WTC11 (cell line): Measurements from ENCODE around the gene MLXIPL. TPM values are rescaled to one million over a fixed set of nuclear protein-coding genes. Genes with fewer than 3 reads are reported as not detected.

Source experiments
- ATAC-seq: fragments of 200-7000 bp; cut with Tn5 transposase; 2 replicates; pipeline ENCODE4 v1.10.0; 2021; ENCODE audit warnings: mild to moderate bottlenecking, moderate library complexity
- CTCF ChIA-PET: fragments of 300-600 bp; sonication (Branson Sonifier 250); formaldehyde crosslinking; loops from one replicate; lab custom pipeline; 2021; ENCODE audit warnings: antibody characterized with exemption; lab: Charles Lee
- POLR2A ChIA-PET: fragments of 350-600 bp; sonication (Branson Sonifier 250); formaldehyde crosslinking; loops from one replicate; lab custom pipeline; 2021; ENCODE audit warnings: antibody characterized with exemption; lab: Charles Lee
- DNase-seq: peaks from one replicate; pipeline ENCODE4 v3.0.0; 2021; ENCODE audit warnings: low spot score
- H3K27ac Mint-ChIP-seq: 2 replicates; pipeline ENCODE4 v1.8.0; 2021; ENCODE audit warnings: mixed read lengths
- H3K27me3 Mint-ChIP-seq: 2 replicates; pipeline ENCODE4 v1.8.0; 2021; ENCODE audit warnings: low read depth, mild to moderate bottlenecking, moderate library complexity, mixed read lengths
- H3K36me3 Mint-ChIP-seq: 2 replicates; pipeline ENCODE4 v1.8.0; 2021; ENCODE audit warnings: mixed read lengths
- H3K4me1 Mint-ChIP-seq: 2 replicates; pipeline ENCODE4 v1.8.0; 2022; ENCODE audit warnings: mixed read lengths
- H3K4me3 Mint-ChIP-seq: 2 replicates; pipeline ENCODE4 v1.8.0; 2021; ENCODE audit warnings: mild to moderate bottlenecking, moderate library complexity, mixed read lengths
- H3K9me3 Mint-ChIP-seq: 2 replicates; pipeline ENCODE4 v1.8.0; 2021; ENCODE audit warnings: mixed read lengths
- CDX4 ChIP-seq: fragments of 250-450 bp; sonication (Bioruptor Pico); IDR thresholded peaks from 2 replicates; pipeline ENCODE4 v1.9.0; 2021; ENCODE audit warnings: moderate library complexity, mild to moderate bottlenecking, inconsistent platforms, borderline replicate concordance
- FOXJ3 ChIP-seq: sonication (generic); formaldehyde crosslinking; IDR thresholded peaks from 2 replicates; pipeline ENCODE4 v1.9.0; 2021; ENCODE audit warnings: missing genetic modification reagents, mild to moderate bottlenecking, borderline replicate concordance
- FOXP1 ChIP-seq: sonication (generic); formaldehyde crosslinking; IDR thresholded peaks from 2 replicates; pipeline ENCODE4 v1.8.0; 2022; ENCODE audit warnings: missing genetic modification reagents, mild to moderate bottlenecking, moderate library complexity, borderline replicate concordance
- HMGA2 ChIP-seq: fragments of 250-450 bp; sonication (Bioruptor Pico); IDR thresholded peaks from 2 replicates; pipeline ENCODE4 v1.4.0; 2021; ENCODE audit warnings: mild to moderate bottlenecking, moderate library complexity
- NFE2L1 ChIP-seq: sonication (generic); formaldehyde crosslinking; IDR thresholded peaks from 2 replicates; pipeline ENCODE4 v1.8.1; 2023; ENCODE audit warnings: missing genetic modification reagents
- OVOL2 ChIP-seq: fragments of 250-450 bp; sonication (Bioruptor Pico); IDR thresholded peaks from 2 replicates; pipeline ENCODE4 v1.9.0; 2021; ENCODE audit warnings: mild to moderate bottlenecking, borderline replicate concordance
- PRDM15 ChIP-seq: sonication (generic); formaldehyde crosslinking; IDR thresholded peaks from 2 replicates; pipeline ENCODE4 v1.8.0; 2022; ENCODE audit warnings: missing genetic modification reagents
- RELA ChIP-seq: sonication (generic); formaldehyde crosslinking; IDR thresholded peaks from 2 replicates; pipeline ENCODE4 v1.8.1; 2022; ENCODE audit warnings: missing genetic modification reagents, mild to moderate bottlenecking, borderline replicate concordance
- SP1 ChIP-seq: sonication (generic); formaldehyde crosslinking; conservative IDR thresholded peaks from 2 replicates; pipeline ENCODE4 v1.8.1; 2022; ENCODE audit warnings: missing genetic modification reagents
- STAT6 ChIP-seq: sonication (generic); formaldehyde crosslinking; conservative IDR thresholded peaks from 2 replicates; pipeline ENCODE4 v1.8.1; 2023; ENCODE audit warnings: mild to moderate bottlenecking, low read depth, missing genetic modification reagents, moderate library complexity
- TCF7 ChIP-seq: sonication (generic); formaldehyde crosslinking; IDR thresholded peaks from 2 replicates; pipeline ENCODE4 v1.8.0; 2022; ENCODE audit warnings: mild to moderate bottlenecking, low read depth, missing genetic modification reagents, moderate library complexity
- TEAD1 ChIP-seq: sonication (generic); formaldehyde crosslinking; IDR thresholded peaks from 2 replicates; pipeline ENCODE4 v1.8.0; 2022; ENCODE audit warnings: mild to moderate bottlenecking, missing genetic modification reagents
- USF2 ChIP-seq: sonication (generic); formaldehyde crosslinking; IDR thresholded peaks from 2 replicates; pipeline ENCODE4 v1.8.1; 2023; ENCODE audit warnings: mild to moderate bottlenecking, missing genetic modification reagents, moderate library complexity
- ZMAT4 ChIP-seq: fragments of 250-450 bp; sonication (Bioruptor Pico); IDR thresholded peaks from 2 replicates; pipeline ENCODE4 v1.9.0; 2021; ENCODE audit warnings: mild to moderate bottlenecking
- ZNF138 ChIP-seq: sonication (generic); formaldehyde crosslinking; conservative IDR thresholded peaks from 2 replicates; pipeline ENCODE4 v1.8.1; 2022; ENCODE audit warnings: mild to moderate bottlenecking, moderate library complexity, missing genetic modification reagents
- ZNF425 ChIP-seq: fragments of 250-450 bp; sonication (Bioruptor Pico); conservative IDR thresholded peaks from 2 replicates; pipeline ENCODE4 v1.9.0; 2021; ENCODE audit warnings: mild to moderate bottlenecking
- total RNA-seq: library from RNA; stranded (reverse); gene quantifications from 3 replicates; pipeline ENCODE4 v1.2.3, GENCODE V29; 2021

The MLXIPL gene
- total RNA-seq, 1 experiment from 2014 or later = 20.4 TPM

GRCh38 chr7:73623798-73624668 is at the start of gene MLXIPL (continued):
- TF ChIP-seq ZNF425 (CRISPR knock-in tag) (no peak), OVOL2 (CRISPR knock-in tag) (no peak), HMGA2 (CRISPR knock-in tag) (no peak), SP1 (CRISPR knock-in tag) (peak; percentile 82), FOXP1 (CRISPR knock-in tag) (no peak), RELA (CRISPR knock-in tag) (no peak), PRDM15 (CRISPR knock-in tag) (no peak), ZMAT4 (CRISPR knock-in tag) (no peak), TCF7 (CRISPR knock-in tag) (no peak), CDX4 (CRISPR knock-in tag) (no peak), USF2 (CRISPR knock-in tag) (no peak), ZNF138 (CRISPR knock-in tag) (no peak), FOXJ3 (no peak)

GRCh38 chr7:73671857-73672445 is 47.6 kb upstream of the MLXIPL start:
- H3K27me3 Mint-ChIP-seq = peaks cover 10% of the 10 kb centered on the region
- H3K9me3 Mint-ChIP-seq = no peaks in the 10 kb centered on the region
- ChIA-PET POLR2A (no interaction called here), CTCF (interaction anchor here (1.1 to 6.1 kb wide), 4 partner anchors 43 to 65 kb away, joined by 4 to 93 read pairs (median 16); no protein-coding TSS in a partner anchor)
- DNase-seq (no peak), ATAC-seq (no peak)
- no peak overlapping the region for H3K27ac Mint-ChIP-seq
- H3K4me3 Mint-ChIP-seq = no peak overlapping the region
- H3K36me3 Mint-ChIP-seq = no peaks in the 10 kb centered on the region
- peaks cover 27% of the 10 kb centered on the region for H3K4me1 Mint-ChIP-seq
- no peak for TF ChIP-seq ZNF425 (CRISPR knock-in tag)
- TF ChIP-seq NFE2L1 (CRISPR knock-in tag) = no peak
- TF ChIP-seq CDX4 (CRISPR knock-in tag) = no peak
- TF ChIP-seq TEAD1 (CRISPR knock-in tag) = no peak
- TF ChIP-seq STAT6 (CRISPR knock-in tag) = no peak
